IMR-90 (cell line): ENCODE results near the gene MAGEA8. TPM values are rescaled to one million over a fixed set of nuclear protein-coding genes. Genes with fewer than 3 reads are reported as not detected.
A peak's percentile ranks its signal among the peaks of the same experiment; 100 is the strongest.
"Not testable (repeated sequence)": the region's sequence is repeated elsewhere in the genome, so short reads cannot be mapped to it uniquely, and the experiment has no call there.

ENCODE experiments used
- ATAC-seq: fragments of 200-7000 bp; cut with Tn5 transposase; 2 replicates; pipeline ENCODE4 v1.9.1; 2020; ENCODE audit warnings: low read depth, mild to moderate bottlenecking, moderate library complexity
- BruUV-seq: library from RNA; stranded (reverse); fragments of 400-500 nt; replicated peaks from 2 replicates; lab custom pipeline; 2021; lab: Mats Ljungman, UMichigan
- CTCF ChIA-PET: fragments of 300-600 bp; formaldehyde crosslinking; extraction: SDS; loops from one replicate; lab custom pipeline; 2021; ENCODE audit warnings: antibody characterized with exemption; lab: Yijun Ruan, JAX
- POLR2A ChIA-PET: fragments of 300-600 bp; sonication (Branson Sonifier 250); formaldehyde crosslinking; loops from one replicate; lab custom pipeline; 2022; ENCODE audit warnings: antibody characterized with exemption; ENCODE audit not compliant: unreplicated experiment; lab: Charles Lee
- DNase-seq: peaks from one replicate; pipeline ENCODE4 v3.0.0; 2013
- H2AFZ ChIP-seq: replicated peaks from 2 replicates; pipeline ENCODE3; 2013; ENCODE audit warnings: low read length, mild to moderate bottlenecking; ENCODE audit not compliant: poor library complexity
- H2AK5ac ChIP-seq: 2 replicates; pipeline ENCODE4 v1.6.1; 2013; ENCODE audit warnings: low read depth, low read length, inconsistent platforms
- H2AK9ac ChIP-seq: replicated peaks from 2 replicates; pipeline ENCODE3; 2013; ENCODE audit warnings: mild to moderate bottlenecking, low read depth, low read length, moderate library complexity; ENCODE audit not compliant: poor library complexity
- H2BK120ac ChIP-seq: 2 replicates; pipeline ENCODE4 v1.6.1; 2013; ENCODE audit warnings: low read depth, low read length, inconsistent platforms
- H2BK15ac ChIP-seq: 3 replicates; pipeline ENCODE4 v1.6.1; 2013; ENCODE audit warnings: low read depth, low read length, inconsistent platforms
- H2BK20ac ChIP-seq: 2 replicates; pipeline ENCODE4 v1.6.1; 2013; ENCODE audit warnings: low read depth, mild to moderate bottlenecking, inconsistent platforms, low read length, moderate library complexity
- H2BK5ac ChIP-seq: 2 replicates; pipeline ENCODE4 v1.6.1; 2013; ENCODE audit warnings: mild to moderate bottlenecking, low read depth, low read length, inconsistent platforms; ENCODE audit not compliant: poor library complexity, severe bottlenecking
- H3K14ac ChIP-seq: replicated peaks from 2 replicates; pipeline ENCODE4 v1.6.1; 2013; ENCODE audit warnings: low read depth, low read length, inconsistent platforms
- H3K18ac ChIP-seq: 2 replicates; pipeline ENCODE4 v1.6.1; 2013; ENCODE audit warnings: low read depth, low read length, control low read depth
- H3K23ac ChIP-seq: 2 replicates; pipeline ENCODE4 v1.6.1; 2013; ENCODE audit warnings: low read depth, low read length, inconsistent platforms
- H3K27ac ChIP-seq: 2 replicates; pipeline ENCODE4 v1.5.1; 2013; ENCODE audit warnings: mild to moderate bottlenecking, control low read depth, low read length; ENCODE audit not compliant: insufficient read depth
- H3K27me3 ChIP-seq: 2 replicates; pipeline ENCODE4 v1.6.1; 2013; ENCODE audit warnings: low read length; ENCODE audit not compliant: control insufficient read depth, insufficient read depth
- H3K36me3 ChIP-seq: 2 replicates; pipeline ENCODE4 v1.6.1; 2013; ENCODE audit warnings: low read length, mixed read lengths; ENCODE audit not compliant: control insufficient read depth, insufficient read depth
- H3K4ac ChIP-seq: 2 replicates; pipeline ENCODE4 v1.6.1; 2013; ENCODE audit warnings: low read depth, low read length, inconsistent platforms
- H3K4me1 ChIP-seq: 2 replicates; pipeline ENCODE4 v1.6.1; 2013; ENCODE audit warnings: low read length, mixed read lengths; ENCODE audit not compliant: control insufficient read depth, insufficient read depth
- H3K4me2 ChIP-seq: 2 replicates; pipeline ENCODE4 v1.6.1; 2013; ENCODE audit warnings: low read depth, mild to moderate bottlenecking, control low read depth, low read length, moderate library complexity
- H3K4me3 ChIP-seq: 2 replicates; pipeline ENCODE4 v1.5.1; 2013; ENCODE audit warnings: low read depth, mild to moderate bottlenecking, control low read depth, low read length, moderate library complexity; ENCODE audit not compliant: insufficient read depth
- H3K56ac ChIP-seq: 2 replicates; pipeline ENCODE4 v1.6.1; 2013; ENCODE audit warnings: low read length, inconsistent platforms; ENCODE audit not compliant: insufficient read depth; ENCODE audit errors: extremely low read depth
- H3K79me1 ChIP-seq, 2 experiments: 2 replicates each; pipeline ENCODE4 v1.6.1; 2013; ENCODE audit warnings: low read length in 2 of 2, inconsistent platforms in 1 of 2, low read depth in 1 of 2
- H3K9ac ChIP-seq: 2 replicates; pipeline ENCODE4 v1.6.1; 2013; ENCODE audit warnings: low read depth, low read length, control low read depth
- H3K9me1 ChIP-seq: 2 replicates; pipeline ENCODE4 v1.6.1; 2013; ENCODE audit warnings: low read length, inconsistent platforms; ENCODE audit not compliant: insufficient read depth
- H3K9me3 ChIP-seq: 2 replicates; pipeline ENCODE4 v1.6.1; 2013; ENCODE audit warnings: low read length; ENCODE audit not compliant: control insufficient read depth, insufficient read depth
- H4K20me1 ChIP-seq: 2 replicates; pipeline ENCODE4 v1.6.1; 2013; ENCODE audit warnings: low read length, inconsistent platforms; ENCODE audit not compliant: insufficient read depth
- H4K5ac ChIP-seq: 2 replicates; pipeline ENCODE4 v1.6.1; 2013; ENCODE audit warnings: mild to moderate bottlenecking, low read depth, low read length, control low read depth
- H4K8ac ChIP-seq, 2 experiments: 2 replicates each; pipeline ENCODE4 v1.6.1; 2013; ENCODE audit warnings: low read depth in 2 of 2, low read length in 2 of 2, control low read depth in 1 of 2, inconsistent platforms in 1 of 2
- H4K91ac ChIP-seq: 2 replicates; pipeline ENCODE4 v1.6.1; 2013; ENCODE audit warnings: low read depth, low read length, inconsistent platforms; ENCODE audit not compliant: insufficient read depth
- WGBS, 2 experiments: methylation state at CpG; one replicate each; pipeline versions ENCODE4 v1.1.5 to v1.1.7; 2013; ENCODE audit warnings: missing lambda C conversion rate in 2 of 2; ENCODE audit not compliant: insufficient read length in 1 of 2; ENCODE audit errors: extremely low coverage in 2 of 2; 5-methylcytosine and 5-hydroxymethylcytosine counted together
- dilution Hi-C: fragments of 300-500 bp; cut with HindIII; formaldehyde crosslinking; loops from one replicate; pipeline ENCODE4 v1.14.3; 2018; ENCODE audit warnings: low sequenced_read_pairs; ENCODE audit not compliant: unreplicated experiment
- in situ Hi-C: fragments of 300-500 bp; cut with MboI; formaldehyde crosslinking; loops from 3 replicates; pipeline ENCODE4 v1.14.3; 2019; ENCODE audit warnings: low sequenced_read_pairs, inconsistent platforms, mixed read lengths
- intact Hi-C: fragments of 100-400 bp; cut with micrococcal nuclease; formaldehyde crosslinking; loops from 2 replicates; pipeline ENCODE4 v1.10.0; 2022
- polyA plus RNA-seq, 3 experiments: library from polyadenylated mRNA; depleted of rRNA; stranded (reverse); fragments of >200 nt; gene quantifications; 2 replicates each; pipeline ENCODE4 v1.2.3, GENCODE V29; 2012; ENCODE audit warnings: low replicate concordance in 1 of 3
- total RNA-seq: library from RNA; depleted of rRNA; stranded (reverse); fragments of >200 nt; gene quantifications from 2 replicates; pipeline ENCODE4 v1.2.3, GENCODE V29; 2012

The MAGEA8 gene
- total and polyA plus RNA-seq, 2 of the 4 experiments (the other 2 are of a cell fraction): not detected

DNA sequence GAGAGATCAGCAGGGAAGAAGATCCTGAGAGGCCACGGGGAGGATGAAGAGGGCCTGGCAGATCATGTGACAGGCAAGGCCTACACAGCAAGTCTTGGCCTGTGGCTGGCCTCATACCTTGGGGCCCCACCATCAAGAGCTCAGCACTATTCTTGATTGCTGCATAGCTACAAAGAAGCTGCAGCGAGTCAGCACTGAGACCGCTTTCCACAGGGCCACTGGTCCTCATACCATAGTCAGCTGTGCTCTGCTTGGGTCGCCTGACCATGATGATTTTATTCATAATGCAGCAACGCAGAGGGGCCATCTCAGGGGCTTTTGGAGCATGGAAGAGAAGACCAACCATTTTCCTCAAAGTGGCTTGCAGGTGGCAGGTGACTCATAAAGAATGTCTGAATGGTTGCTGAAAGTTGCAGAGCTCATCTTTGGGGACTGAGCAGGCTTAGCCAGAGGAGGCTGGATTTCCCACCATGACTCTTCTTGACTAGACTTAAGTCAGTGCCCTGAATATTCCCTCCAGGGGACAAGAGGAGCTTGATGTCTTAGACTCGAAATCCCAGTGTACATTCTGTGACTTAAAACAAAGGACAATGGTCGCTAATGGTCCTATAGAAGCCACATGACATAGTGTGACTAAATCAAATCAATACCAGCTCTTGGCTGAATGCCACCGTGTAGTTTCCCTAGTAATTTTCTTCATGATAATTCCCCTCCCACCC lies 46.4 kb downstream of the MAGEA8 start:
- H3K9me1 ChIP-seq, DNase-seq, H3K56ac ChIP-seq, H2AK5ac ChIP-seq, dilution Hi-C loops, H3K4me2 ChIP-seq, H3K9me3 ChIP-seq, H4K91ac ChIP-seq, H3K9ac ChIP-seq, H4K20me1 ChIP-seq, H2AFZ ChIP-seq, intact Hi-C loops, H3K4me1 ChIP-seq, CTCF ChIA-PET, BruUV-seq, H2BK15ac ChIP-seq, H4K5ac ChIP-seq, H2AK9ac ChIP-seq, H3K14ac ChIP-seq, H2BK5ac ChIP-seq, H3K36me3 ChIP-seq, H2BK20ac ChIP-seq, H3K79me1 ChIP-seq, POLR2A ChIA-PET, H3K4me3 ChIP-seq, H4K8ac ChIP-seq, H3K4ac ChIP-seq, H2BK120ac ChIP-seq, H3K23ac ChIP-seq, H3K18ac ChIP-seq, in situ Hi-C loops, H3K27me3 ChIP-seq, H3K27ac ChIP-seq, ATAC-seq: not testable (repeated sequence)
- no CpG with 5 or more reads among the region's 8 CpGs for WGBS, 2 experiments

DNA sequence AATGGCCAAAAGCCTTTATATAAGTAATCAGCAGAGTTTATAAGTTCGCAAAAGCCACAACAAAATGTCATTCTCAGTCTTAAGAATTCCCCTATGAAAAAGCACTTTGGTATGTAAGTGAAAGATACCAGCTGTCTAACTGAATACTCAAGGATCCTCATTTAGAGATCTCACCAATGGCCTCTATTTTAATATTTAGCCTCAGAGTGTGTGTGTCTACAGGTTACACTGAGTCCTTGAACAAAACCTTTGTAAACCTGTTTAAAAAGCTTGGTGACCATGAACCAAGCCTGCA lies 46.9 kb downstream of the MAGEA8 start:
- H3K27ac ChIP-seq, BruUV-seq, H3K4me1 ChIP-seq, H2AK5ac ChIP-seq, H3K4me3 ChIP-seq, H3K56ac ChIP-seq, H3K9me1 ChIP-seq, H2BK15ac ChIP-seq, intact Hi-C loops, H3K9me3 ChIP-seq, H3K4me2 ChIP-seq, H2BK20ac ChIP-seq, H3K36me3 ChIP-seq, H3K23ac ChIP-seq, CTCF ChIA-PET, in situ Hi-C loops, H3K79me1 ChIP-seq, H4K5ac ChIP-seq, dilution Hi-C loops, H3K27me3 ChIP-seq, H2BK5ac ChIP-seq, H2AFZ ChIP-seq, H3K9ac ChIP-seq, H4K8ac ChIP-seq, H3K18ac ChIP-seq, H2BK120ac ChIP-seq, H3K14ac ChIP-seq, POLR2A ChIA-PET, H2AK9ac ChIP-seq, H4K20me1 ChIP-seq, H4K91ac ChIP-seq, DNase-seq, H3K4ac ChIP-seq: not testable (repeated sequence)
- ATAC-seq: peak; percentile 54
- no CpG with 5 or more reads among the region's 1 CpG for WGBS, 2 experiments
